NOMO-1 (cell line): ENCODE results near the gene SSBP4.
A peak's percentile ranks its signal among the peaks of the same experiment; 100 is the strongest.
"Not testable (repeated sequence)": the region's sequence is repeated elsewhere in the genome, so short reads cannot be mapped to it uniquely, and the experiment has no call there.

Source experiments
- DNase-seq, 2 experiments: peaks; one replicate each; lab custom pipeline; 2025; ENCODE audit not compliant: unreplicated experiment in 2 of 2; lab: John Stamatoyannopoulos, UW

SSBP4 gene

DNA sequence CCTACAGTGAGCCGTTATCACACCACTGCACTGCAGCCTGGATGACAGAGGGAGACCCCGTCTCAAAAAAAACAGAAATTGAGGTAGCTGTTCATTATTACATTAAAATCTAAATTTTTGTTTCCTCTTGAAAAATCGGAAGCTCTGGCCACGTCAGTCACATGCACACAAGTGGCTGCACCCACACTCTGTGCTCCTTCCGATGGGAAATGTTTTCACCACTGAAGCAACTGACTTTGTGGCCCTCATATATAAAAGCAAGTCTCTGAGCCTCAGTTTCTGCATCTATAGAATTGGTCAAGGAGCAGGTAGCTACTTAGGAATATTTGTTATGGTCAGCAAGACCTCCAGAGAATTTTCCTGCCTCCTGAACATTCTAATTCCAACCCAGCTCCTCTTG, 26.3 kb upstream of the SSBP4 start:
- DNase-seq: no peak

DNA sequence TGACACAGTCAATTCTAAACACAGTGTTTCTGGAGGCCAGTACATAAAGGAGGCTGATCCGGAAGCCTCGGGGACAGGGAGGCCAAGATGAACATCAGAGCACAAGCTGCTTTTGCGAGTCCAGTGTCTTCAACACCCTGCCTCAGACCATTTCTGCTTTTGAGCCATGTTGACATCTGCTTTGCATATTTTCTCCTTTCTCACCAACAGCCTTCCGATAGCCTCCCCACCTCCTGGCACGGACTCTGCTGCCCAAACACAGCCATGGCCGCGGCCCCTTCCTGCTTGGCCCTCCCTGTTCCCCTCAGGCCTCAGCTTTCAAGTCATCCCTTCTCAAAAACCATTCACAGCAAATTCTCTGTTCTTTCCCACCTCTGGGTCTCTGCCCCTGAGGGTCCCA, 25.4 kb upstream of the SSBP4 start:
- peak; percentile 30 to 55 for DNase-seq

DNA sequence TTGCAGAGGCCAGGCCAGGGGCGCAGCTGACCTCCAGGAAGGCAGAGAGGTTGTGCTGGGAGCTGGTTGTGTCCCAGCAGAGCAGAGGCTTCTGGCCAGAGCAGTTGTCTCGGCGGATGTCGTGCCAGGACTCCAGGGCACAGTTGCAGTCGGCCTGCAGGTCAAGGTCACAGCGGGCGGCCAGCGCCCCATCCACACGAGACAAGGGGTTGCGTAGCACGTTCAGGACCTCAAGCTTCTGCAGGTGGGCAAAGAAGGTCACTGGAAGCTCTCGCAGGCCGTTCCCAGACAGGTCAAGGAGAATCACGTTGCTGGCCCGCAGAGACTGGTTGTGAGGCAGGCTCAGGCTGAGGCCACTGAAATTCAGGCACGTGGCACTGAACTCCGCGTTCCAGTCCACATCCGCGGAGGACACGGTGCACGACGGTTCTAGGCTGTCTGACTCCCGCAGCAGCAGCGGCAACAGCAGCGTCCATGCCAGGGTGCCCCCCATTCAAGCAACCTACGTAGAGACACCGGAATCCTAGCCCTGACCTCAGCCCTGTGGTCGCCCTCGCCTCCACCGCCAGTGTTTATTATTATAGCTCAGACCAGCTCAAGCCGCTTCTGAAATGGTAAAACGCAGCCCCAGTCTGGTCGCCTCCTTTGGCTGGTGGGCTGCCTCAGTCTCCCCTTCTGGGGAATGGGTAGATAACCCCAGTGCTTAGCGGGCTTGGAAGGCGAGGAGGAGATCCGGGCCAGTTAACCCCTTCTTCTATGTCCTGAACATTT, 22.5 kb upstream of the SSBP4 start:
- no peak for DNase-seq

DNA sequence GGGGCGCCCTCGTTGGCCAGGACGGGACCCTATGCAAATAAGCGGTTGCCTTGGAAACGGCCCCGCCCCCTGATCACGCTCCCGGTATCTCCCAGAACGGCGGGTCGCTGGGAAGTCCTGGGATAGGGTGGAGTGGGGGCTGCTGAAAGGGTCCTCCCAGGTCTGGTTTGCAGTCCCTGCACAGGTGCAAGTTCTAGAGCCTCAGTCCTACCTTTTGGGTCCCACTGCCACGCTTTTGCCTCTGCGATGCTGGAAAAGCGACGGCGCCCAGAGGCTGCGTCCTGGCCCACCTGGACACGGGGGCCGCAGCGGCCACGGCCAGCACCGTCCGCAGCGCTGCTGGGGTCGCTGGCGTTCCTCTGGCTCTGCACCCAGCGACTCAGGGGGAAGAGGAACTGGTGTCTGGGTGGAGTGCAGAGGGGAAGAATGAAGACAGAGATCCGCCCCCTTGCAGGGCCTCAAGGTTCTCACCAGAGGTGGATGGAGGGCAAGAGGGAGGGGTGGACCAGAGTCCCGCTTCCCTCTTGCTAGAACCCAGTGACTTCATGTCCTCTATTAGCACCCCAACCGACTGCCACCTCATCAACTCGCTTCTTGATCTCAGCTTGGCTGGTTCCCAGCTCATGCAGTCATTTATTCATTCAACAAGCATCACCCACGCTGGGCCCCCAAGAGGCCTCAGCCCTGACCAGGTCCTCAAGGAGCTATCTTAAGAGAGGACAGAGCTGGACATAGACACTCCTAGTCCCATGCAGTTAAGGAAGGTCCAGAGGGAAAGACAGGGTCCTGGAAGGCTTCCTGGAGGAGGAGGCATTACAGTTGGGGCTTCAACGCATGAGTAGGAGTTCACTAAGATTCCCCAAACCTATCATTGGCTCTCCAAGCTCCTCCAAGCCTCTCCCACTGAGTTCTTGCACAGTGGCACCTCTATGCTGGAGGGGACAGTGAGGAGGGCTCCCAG, 21.7 kb upstream of the SSBP4 start, which contains the start of gene LRRC25:
TSS of gene LRRC25 (minus strand) at position 381 of the 961 bp plus-strand sequence. CDS start 659 bp downstream, outside the sequence.
- DNase-seq: peak; percentile 95 to 96

DNA sequence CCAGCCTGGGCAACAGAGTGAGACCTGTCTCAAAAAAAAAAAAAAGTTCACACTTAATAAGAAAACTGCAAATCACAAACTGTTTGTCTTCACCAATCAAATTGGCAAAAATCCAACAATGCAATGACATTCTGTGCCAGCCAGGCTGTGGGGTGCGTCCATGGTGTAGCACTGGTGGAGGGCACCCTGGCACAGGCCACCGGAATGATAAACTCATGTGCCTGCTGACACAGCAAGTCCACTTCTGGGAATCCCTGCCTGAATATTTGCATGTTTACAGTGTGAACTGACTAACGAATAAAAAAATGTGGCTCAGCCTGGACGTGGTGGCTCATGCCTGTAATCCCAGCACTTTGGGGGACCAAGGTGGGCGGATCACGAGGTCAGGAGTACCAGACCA, 20.2 kb upstream of the SSBP4 start:
- no peak for DNase-seq

DNA sequence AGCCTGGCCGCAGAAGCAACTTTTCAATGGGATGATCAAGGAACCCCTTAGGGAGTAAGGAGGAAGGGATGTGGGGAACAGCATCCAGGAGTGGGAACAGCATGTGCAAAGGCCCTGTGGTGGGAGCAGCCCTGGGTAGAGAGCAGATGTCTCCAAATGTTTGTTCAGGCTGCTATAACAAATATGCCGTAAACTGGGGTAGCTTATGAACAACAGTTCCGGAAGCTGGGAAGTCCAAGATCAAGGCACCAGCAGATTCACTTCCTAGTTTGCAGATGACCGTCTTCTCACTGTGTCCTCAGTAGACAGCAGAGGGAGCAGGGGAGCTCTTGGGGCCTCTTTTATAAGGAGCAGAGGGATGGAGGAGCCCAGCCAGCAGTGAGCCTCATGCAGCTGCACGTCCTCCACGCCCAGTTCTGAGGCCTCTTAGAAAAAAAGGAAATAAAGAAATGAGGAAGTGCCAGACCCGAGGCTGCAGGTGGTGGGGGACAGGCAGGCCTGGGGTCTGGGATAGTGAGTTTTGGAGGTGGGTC, 17.6 kb upstream of the SSBP4 start:
- DNase-seq: peak; percentile 97 to 99

DNA sequence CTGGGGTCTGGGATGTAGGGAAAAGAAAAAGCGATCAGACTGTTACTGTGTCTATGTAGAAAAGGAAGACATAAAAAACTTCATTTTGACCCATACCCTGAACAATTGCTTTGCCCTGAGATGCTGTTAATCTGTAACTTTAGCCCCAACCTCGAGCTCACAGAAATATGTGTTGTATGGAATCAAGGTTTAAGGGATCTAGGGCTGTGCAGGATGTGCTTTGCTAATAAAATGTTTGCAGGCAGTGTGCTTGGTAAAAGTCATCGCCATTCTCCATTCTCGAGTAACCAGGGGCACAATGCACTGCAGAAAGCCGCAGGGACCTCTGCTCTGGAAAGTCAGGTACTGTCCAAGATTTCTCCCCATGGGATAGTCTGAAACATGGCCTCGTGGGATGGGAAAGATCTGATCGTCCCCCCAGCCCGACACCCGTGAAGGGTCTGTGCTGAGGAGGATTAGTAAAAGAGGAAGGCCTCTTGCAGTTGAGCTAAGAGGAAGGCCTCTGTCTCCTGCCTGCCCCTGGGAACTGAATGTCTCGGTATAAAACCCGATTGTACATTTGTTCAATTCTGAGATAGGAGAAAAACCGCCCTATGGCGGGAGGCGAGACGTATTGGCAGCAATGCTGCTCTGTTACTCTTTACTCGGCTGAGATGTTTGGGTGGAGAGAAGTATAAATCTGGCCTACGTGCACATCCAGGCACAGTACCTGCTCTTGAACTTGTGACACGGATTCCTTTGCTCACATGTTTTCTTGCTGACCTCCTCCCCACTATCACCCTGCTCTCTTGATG, 16.5 kb upstream of the SSBP4 start:
- not testable (repeated sequence) for DNase-seq

DNA sequence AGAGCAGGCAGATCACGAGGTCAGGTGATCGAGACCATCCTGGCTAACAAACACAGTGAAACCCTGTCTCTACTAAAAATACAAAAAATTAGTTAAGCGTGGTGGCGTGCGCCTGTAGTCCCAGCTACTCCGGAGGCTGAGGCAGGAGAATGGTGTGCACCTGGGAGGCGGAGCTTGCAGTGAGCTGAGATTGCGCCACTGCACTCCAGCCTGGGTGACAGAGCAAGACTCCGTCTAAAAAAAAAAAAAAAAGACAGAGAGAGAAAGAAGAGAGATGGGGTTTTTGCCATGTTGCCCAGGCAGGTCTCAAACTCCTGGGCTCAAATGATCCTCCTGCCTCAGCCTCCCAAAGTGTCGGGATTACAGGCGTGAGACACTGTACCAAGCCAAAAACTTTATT, 13.4 kb upstream of the SSBP4 start:
- not testable (repeated sequence) for DNase-seq

DNA sequence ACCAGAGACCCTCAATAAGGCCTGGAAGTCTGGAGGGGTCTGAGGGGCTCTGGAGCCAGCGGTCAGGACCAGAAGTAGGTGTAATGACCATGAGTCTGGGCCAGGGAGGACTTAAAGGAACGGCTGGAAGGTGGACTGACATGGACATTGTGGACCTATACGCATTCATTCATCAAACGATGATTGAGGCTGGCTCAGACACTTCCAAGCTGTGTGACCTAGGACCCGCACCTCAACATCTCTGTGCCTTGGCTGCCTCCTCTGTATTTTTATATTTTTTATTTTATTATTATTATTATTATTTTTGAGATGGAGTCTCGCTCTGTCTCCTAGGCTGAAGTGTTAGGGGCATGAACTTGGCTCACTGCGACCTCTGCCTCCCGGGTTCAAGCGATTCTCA, 12.4 kb upstream of the SSBP4 start:
- no peak for DNase-seq

DNA sequence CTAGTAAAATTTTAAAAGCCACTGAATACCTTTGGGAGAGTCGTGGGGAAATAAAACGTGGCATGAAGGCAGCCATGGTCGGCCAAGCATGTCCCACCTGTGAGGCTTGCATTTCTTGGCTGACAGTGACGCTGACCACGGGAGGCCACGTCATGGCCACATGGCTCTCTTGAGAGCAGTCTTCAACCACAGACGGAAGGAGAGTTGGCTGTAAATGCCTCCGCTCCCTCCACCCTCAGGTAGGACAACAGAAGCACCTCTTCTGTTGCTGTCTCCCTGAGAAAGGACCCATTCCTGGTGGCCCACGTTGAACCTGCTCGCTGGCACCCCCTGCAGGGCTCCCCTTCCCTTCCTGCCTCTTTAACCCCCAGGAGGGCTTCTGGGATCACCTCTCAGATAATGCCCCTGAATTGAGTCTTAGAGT, 11.1 kb upstream of the SSBP4 start:
- DNase-seq: peak; percentile 19 to 30

DNA sequence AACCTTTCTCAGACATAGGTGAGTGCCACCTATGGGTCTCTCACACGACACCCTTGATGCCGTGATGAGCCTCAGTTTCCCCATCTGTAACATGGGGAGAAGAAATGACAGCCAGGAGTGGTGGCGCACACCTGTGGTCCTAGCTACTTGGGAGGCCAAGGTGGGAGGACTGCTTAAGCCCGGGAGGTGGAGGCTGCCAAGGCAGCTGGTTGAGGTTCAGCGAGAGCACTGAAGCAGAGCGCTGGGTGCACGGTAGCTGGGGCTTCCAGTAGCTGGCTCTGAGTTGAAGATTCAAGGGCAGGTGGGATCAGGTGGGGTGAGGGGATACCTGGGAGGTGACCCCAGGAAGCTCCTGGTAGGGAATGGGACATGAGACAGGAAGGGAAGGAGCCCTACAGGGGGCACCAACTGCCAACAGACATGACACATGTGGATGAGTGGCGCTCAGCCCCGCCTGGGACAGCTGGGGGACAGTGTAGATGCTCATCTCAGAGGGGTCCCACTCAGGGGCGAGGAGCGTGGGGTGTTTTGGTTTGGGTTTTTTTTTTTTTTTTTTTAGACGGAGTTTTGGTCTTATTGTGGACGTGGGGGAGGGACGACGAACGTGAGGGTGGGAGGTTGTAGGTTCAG, 6.5 kb upstream of the SSBP4 start:
- DNase-seq: no peak

DNA sequence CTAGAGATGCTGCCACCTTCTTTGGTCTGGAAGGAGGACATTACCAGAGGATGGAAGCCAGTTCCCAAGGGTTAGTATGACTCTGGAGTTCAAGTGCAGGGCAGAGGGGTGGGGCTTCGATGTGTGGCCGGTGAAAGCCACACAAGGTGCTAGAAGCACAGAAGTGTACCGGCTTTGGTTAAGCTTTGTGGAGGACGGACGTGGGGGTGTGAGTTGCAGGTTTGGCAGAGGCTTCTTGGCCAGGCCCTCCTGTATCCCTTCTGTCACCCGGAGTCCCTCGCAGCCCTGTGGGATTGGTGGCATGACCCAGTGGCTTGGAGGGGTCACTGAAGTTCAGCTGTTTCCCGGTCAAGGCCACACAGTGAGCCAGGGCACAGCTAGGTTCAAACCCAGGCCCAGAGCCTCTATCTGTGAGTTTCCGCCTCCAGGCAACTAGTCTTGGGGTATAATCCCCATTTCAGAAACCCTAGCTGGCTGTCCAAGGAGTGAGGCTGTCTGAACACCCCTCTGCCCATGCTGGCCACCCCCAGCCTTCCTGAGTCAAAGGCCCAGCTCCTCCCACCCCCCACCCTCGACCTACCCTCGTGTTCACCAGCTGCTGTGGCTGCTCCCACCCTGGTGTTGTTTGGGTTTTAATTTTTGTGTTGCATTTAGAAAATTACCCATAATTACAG, 4.6 kb upstream of the SSBP4 start:
- no peak for DNase-seq

DNA sequence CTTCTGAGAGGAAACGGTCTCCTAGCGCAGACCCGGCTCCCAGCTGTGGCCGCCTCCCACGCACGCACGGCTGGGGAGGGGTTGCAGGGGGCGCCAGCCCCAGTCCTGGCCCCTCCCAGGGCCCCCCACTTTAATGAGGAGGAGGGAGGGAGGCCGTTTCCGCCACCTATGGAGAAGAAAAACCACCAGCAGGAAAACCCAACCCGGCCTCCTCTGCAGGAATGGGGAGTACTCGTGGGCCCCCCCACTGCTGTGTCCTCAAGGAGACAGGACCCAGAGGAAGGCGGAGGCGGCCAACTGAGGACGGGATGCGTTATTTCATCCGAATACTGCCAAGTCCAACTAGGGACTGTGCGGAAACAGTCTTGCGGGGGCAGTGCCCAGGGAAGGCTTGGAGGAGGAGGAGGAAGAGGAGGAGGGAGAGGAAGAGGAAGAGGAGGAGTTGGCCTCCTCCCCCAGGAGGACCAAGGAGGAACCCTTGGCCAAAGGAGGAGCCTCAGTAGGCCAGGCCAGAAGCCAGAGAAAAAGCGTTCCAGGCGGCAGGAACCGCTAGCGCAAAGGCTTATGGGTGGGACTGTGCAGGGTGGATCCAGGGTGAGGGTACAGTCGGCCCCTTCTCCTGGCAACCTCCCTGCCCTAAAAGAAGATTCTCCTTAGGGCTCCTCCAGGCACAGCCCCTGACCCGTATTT, 3.9 kb upstream of the SSBP4 start:
- DNase-seq: peak; percentile 60 to 63

DNA sequence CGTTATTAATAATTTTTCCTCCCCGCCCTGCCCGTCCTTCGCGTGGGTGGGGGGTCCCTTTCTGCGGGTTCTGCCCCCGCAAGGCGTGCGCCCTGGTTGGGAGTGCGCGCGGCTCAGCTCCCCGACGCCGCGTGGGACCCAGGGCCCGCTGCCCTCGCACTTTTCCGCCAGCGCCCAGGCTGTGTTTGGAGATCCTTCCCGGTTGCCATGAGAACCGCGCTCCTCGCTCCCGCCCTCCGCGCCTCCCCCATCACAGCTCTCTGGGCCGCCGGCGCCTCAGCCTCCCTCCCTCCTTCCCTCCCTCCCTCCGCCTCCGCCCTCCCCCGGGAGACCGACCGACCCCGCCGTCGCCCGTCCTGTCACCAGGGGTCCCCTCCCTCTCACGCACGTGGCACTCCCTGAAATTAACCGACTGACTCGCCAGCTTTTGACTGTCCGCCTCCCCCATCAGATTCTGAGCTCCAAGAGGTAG, 2.4 kb upstream of the SSBP4 start:
- peak; percentile 82 to 88 for DNase-seq

DNA sequence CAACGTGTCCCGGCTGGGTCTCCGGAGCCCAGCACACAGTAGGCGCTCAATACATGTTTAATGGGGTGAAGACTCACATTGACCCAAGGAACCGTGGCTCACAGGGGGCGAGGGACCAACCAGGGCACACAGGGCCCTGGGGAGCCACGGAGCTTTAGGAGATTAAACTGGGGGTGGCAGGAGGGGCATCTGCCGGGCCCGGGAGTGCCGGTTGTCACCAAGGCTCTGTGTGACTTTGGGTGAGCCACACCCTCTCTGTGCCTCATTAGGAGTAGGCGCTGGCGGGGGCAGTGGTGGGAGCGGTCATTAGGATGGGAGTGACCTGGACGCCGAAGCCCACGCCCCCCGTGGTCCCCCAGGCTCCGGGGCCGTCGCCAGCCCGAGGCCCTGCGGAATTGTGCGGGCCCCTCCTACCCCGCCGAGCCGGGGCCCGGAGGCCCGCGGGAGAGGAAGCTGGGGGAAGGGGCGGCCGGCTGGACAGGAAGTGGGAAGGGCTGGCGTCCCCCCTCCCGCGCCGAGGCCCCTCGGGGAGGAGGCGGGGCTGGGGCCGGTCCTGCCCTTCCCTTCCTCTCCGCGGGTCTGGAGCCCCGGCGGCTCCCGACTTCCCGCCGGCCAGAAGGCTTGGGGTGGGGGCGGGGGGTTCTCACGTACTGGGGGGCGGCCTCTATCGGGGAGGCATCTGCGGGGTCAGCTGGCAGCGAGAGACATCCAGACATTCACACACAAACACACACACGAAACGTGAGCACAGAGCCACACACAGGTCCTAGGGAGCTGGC, 1.8 kb upstream of the SSBP4 start:
- peak; percentile 72 to 89 for DNase-seq

DNA sequence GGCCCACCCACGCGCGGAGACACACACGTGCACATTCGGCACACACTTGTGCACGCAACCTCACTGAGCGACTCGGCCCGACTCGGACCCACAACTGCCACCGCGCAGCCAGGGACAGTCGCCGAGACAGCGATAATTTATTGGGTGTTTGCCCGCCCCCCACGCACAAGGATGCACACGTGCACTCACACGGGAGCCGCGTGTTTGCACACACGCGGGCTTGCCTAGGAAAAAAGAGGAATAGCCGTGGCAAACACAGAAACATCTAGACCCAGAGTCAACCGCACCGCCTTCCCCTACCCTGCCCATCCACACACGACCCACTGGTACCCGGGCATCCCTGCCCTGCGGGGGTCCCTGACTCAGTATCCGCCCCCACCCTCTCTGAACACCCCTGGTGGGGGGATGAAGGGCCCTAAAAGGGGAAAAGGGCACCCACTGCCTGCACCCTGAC, 1.1 kb upstream of the SSBP4 start:
- no peak for DNase-seq

DNA sequence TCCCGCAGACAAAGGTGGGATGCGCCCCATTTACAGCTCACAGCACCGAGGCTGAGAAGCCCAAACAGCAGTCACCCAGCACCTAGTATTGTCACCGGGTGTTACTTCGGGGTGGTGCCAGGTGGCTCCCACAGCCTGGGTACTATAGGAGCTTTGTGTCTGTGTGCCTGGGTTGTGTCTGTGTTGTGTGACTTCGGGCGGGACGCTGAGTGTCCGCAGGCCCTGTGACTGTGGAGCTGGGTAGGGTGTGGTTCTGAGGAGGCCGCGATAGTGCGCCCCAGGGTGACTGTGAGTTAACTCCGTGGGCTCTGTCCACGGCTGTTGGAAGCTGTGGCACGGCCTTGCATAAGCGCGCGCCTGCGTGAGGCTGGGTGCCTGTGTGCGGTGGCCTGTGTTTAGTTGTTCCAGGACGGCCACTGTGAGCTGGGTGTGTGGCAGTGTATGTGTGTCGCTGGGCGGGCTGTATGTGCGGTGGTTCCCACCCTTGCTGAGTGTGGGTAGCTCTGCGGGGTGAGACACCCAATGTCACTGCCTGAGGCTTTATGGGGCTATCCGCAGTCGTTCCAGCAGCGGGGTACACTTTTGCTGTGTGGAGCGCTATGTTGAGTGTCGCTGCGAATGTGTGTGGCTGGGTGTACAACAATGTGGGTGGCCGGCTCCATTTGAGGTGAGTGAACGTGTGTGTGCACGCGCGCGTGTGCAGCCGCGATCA, 559 bp upstream of the SSBP4 start:
- DNase-seq: peak in 1 of 2 experiments; percentile 52
